Astrocyte of the spinal cord (primary cell): Measurements from ENCODE around the gene ZER1.

ENCODE experiments used
- DNase-seq: peaks from one replicate; pipeline ENCODE4 v3.0.0; 2011; ENCODE audit warnings: low read depth, low spot score
- H3K4me3 ChIP-seq: 2 replicates; pipeline ENCODE4 v1.5.1; 2011; ENCODE audit warnings: low read depth, mild to moderate bottlenecking, low read length, moderate library complexity
- CTCF ChIP-seq: IDR thresholded peaks from 2 replicates; pipeline ENCODE4 v1.5.1; 2012; ENCODE audit warnings: low read depth, mild to moderate bottlenecking, low read length, inconsistent platforms
- in situ Hi-C: cut with HindIII; loops from 2 replicates; pipeline ENCODE4 v1.10.0; 2017; ENCODE audit warnings: low sequenced_read_pairs

ZER1 gene

GRCh38 chr9:128718047-128718446 lies 53.7 kb downstream of the ZER1 start:
- in situ Hi-C loops = no loop called here
- TF ChIP-seq CTCF = no peak
- H3K4me3 ChIP-seq = no peak overlapping the region
- no peak for DNase-seq

- in situ Hi-C loops = no loop called here
- no peak for TF ChIP-seq CTCF
Measured at GRCh38 chr9:128716581-128717254, 55.0 kb downstream of the ZER1 start.

GRCh38 chr9:128715436-128715750 lies 56.3 kb downstream of the ZER1 start:
- in situ Hi-C loops = no loop called here
- DNase-seq = no peak
- TF ChIP-seq CTCF = no peak
- no peak overlapping the region for H3K4me3 ChIP-seq

More at GRCh38 chr9:128716581-128717254, 55.0 kb downstream of the ZER1 start:
- DNase-seq = no peak
- H3K4me3 ChIP-seq = no peak overlapping the region

- in situ Hi-C loops = no loop called here
- no peak overlapping the region for H3K4me3 ChIP-seq
- DNase-seq = no peak
- TF ChIP-seq CTCF = no peak
Measured at GRCh38 chr9:128714586-128715435, 56.9 kb downstream of the ZER1 start.

GRCh38 chr9:128713941-128714573 lies 57.7 kb downstream of the ZER1 start:
- in situ Hi-C loops = no loop called here
- no peak overlapping the region for H3K4me3 ChIP-seq
- no peak for TF ChIP-seq CTCF
- no peak for DNase-seq

GRCh38 chr9:128713411-128713780 lies 58.3 kb downstream of the ZER1 start:
- TF ChIP-seq CTCF = no peak
- no peak for DNase-seq
- no peak overlapping the region for H3K4me3 ChIP-seq
- in situ Hi-C loops = no loop called here
